ENCODE results near the gene STARD8. TPM values are rescaled to one million over a fixed set of nuclear protein-coding genes. Genes with fewer than 3 reads are reported as not detected.

Gene STARD8
- total RNA-seq, 1 experiment from 2014 or later = not detected

DNA sequence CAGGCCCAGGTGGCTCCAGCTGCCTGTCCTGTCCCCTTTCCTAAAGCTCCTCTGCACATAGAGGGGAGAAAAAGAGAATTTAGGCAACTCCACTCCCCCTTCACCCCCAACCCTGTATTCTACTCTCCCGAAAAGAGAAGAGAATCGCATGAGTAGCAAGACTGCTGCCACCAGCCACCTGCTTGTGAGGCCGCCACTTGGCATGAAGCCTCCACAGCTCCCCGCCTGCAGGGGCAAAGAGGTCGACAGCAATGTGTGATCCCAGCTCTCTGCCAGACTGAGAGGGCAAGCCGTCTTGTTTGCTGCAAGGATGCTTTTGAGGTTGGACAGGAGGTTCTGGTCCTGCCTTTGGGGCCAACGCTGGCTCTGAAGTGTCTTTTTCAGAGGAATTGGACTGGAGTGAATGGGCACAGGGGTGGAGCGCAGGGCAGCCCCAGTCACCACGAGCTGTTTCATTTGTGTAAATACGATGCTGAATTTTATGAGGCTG is 77.1 kb downstream of the STARD8 start:
- Mint-ChIP-seq H3K27ac (ENCODE audit: unreplicated experiment) (no peak overlapping the region), H3K4me1 (ENCODE audit: low read depth, unreplicated experiment) (no peaks in the 10 kb centered on the region), H3K36me3 (ENCODE audit: insufficient read depth, unreplicated experiment) (no peaks in the 10 kb centered on the region), H3K9me3 (ENCODE audit: unreplicated experiment) (no peaks in the 10 kb centered on the region), H3K4me3 (ENCODE audit: unreplicated experiment) (no peak overlapping the region), H3K27me3 (ENCODE audit: insufficient read depth, unreplicated experiment) (no peaks in the 10 kb centered on the region)
- Histone ChIP-seq H3K27me3 (replicated peaks; ENCODE audit: control insufficient read depth, insufficient read depth, low read length) (no peaks in the 10 kb centered on the region), H3K36me3 (ENCODE audit: control insufficient read depth, insufficient read depth, low read length) (no peaks in the 10 kb centered on the region), H3K4me1 (no peaks in the 10 kb centered on the region), H3K9me3 (no peaks in the 10 kb centered on the region), H3K4me3 (ENCODE audit: low read depth, low read length) (no peak overlapping the region)
- intact Hi-C loops (cut with micrococcal nuclease; ENCODE audit: unreplicated experiment) = no loop called here
- TF ChIP-seq CTCF (IDR thresholded peaks at IDR 0.05; ENCODE audit: insufficient read depth in 1 of 2, low read depth in 1 of 2, low read length in 1 of 2, severe bottlenecking in 1 of 2, unreplicated experiment in 1 of 2) = no peak
- CTCF ChIA-PET = no interaction called here
- BruUV-seq (replicated peaks) = no TSS peak
- no peak for DNase-seq
- POLR2A ChIA-PET = no interaction called here

GRCh38 chrX:68725756-68726365 is 78.4 kb downstream of the STARD8 start:
- intact Hi-C loops (cut with micrococcal nuclease; ENCODE audit: unreplicated experiment) = no loop called here
- Mint-ChIP-seq H3K4me3 (ENCODE audit: unreplicated experiment) (no peak overlapping the region), H3K27ac (ENCODE audit: unreplicated experiment) (no peak overlapping the region), H3K27me3 (ENCODE audit: insufficient read depth, unreplicated experiment) (no peaks in the 10 kb centered on the region), H3K36me3 (ENCODE audit: insufficient read depth, unreplicated experiment) (no peaks in the 10 kb centered on the region), H3K4me1 (ENCODE audit: low read depth, unreplicated experiment) (no peaks in the 10 kb centered on the region), H3K9me3 (ENCODE audit: unreplicated experiment) (no peaks in the 10 kb centered on the region)
- Histone ChIP-seq H3K27me3 (replicated peaks; ENCODE audit: control insufficient read depth, insufficient read depth, low read length) (no peaks in the 10 kb centered on the region), H3K9me3 (no peaks in the 10 kb centered on the region), H3K36me3 (ENCODE audit: control insufficient read depth, insufficient read depth, low read length) (no peaks in the 10 kb centered on the region), H3K4me3 (ENCODE audit: low read depth, low read length) (no peak overlapping the region), H3K4me1 (no peaks in the 10 kb centered on the region)
- no peak for TF ChIP-seq CTCF (IDR thresholded peaks at IDR 0.05; ENCODE audit: insufficient read depth in 1 of 2, low read depth in 1 of 2, low read length in 1 of 2, severe bottlenecking in 1 of 2, unreplicated experiment in 1 of 2)
- no peak for DNase-seq
- BruUV-seq (replicated peaks) = no TSS peak
- POLR2A ChIA-PET = no interaction called here
- CTCF ChIA-PET = no interaction called here

DNA sequence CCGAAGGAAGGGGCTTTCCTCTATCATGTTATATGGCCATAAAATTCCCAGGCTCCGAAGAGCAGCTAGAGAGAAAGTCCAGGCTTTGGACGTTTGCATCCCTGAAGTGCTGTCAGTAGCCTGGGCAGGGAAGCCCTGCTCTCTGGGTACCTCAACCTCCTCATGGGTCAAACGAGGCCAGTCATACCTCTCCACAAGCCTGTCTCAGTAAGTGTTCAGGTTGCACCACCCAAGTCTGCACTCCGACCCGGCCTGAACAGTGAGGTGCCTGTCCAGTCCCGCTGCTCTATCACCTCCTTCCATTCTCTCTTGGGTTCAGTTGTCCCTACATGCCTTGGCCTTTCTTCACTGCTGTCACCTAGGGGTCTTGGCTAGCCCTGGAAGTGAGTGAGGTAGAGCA is 78.9 kb downstream of the STARD8 start:
- H3K36me3 ChIP-seq (ENCODE audit: control insufficient read depth, insufficient read depth, low read length) = no peaks in the 10 kb centered on the region
- no peaks in the 10 kb centered on the region for H3K27me3 ChIP-seq (replicated peaks; ENCODE audit: control insufficient read depth, insufficient read depth, low read length)
- ChIA-PET POLR2A (no interaction called here), CTCF (no interaction called here)
- Mint-ChIP-seq H3K27ac (ENCODE audit: unreplicated experiment) (no peak overlapping the region), H3K36me3 (ENCODE audit: insufficient read depth, unreplicated experiment) (no peaks in the 10 kb centered on the region), H3K4me1 (ENCODE audit: low read depth, unreplicated experiment) (no peaks in the 10 kb centered on the region), H3K27me3 (ENCODE audit: insufficient read depth, unreplicated experiment) (no peaks in the 10 kb centered on the region), H3K4me3 (ENCODE audit: unreplicated experiment) (no peak overlapping the region), H3K9me3 (ENCODE audit: unreplicated experiment) (no peaks in the 10 kb centered on the region)
- H3K4me3 ChIP-seq (ENCODE audit: low read depth, low read length) = no peak overlapping the region
- H3K9me3 ChIP-seq = no peaks in the 10 kb centered on the region
- no peaks in the 10 kb centered on the region for H3K4me1 ChIP-seq
- intact Hi-C loops (cut with micrococcal nuclease; ENCODE audit: unreplicated experiment) = no loop called here
- no peak for TF ChIP-seq CTCF (IDR thresholded peaks at IDR 0.05; ENCODE audit: insufficient read depth in 1 of 2, low read depth in 1 of 2, low read length in 1 of 2, severe bottlenecking in 1 of 2, unreplicated experiment in 1 of 2)
- BruUV-seq (replicated peaks) = no TSS peak
- DNase-seq = no peak

Data from Caco-2 (cell line).